PC-3 (cell line): Measurements from ENCODE around the gene IL4. TPM values are rescaled to one million over a fixed set of nuclear protein-coding genes. Genes with fewer than 3 reads are reported as not detected.

Experiments
- ATAC-seq: fragments of 200-7000 bp; cut with Tn5 transposase; 2 replicates; pipeline ENCODE4 v1.9.1; 2020; ENCODE audit warnings: mild to moderate bottlenecking, moderate library complexity
- BruUV-seq: library from RNA; stranded (reverse); fragments of 400-500 nt; replicated peaks from 2 replicates; lab custom pipeline; 2021; lab: Mats Ljungman, UMichigan
- CTCF ChIA-PET: fragments of 300-600 bp; sonication (Branson Sonifier 250); formaldehyde crosslinking; loops from one replicate; lab custom pipeline; 2022; ENCODE audit warnings: antibody characterized with exemption; lab: Charles Lee
- POLR2A ChIA-PET: fragments of 300-600 bp; sonication (Branson Sonifier 250); formaldehyde crosslinking; loops from one replicate; lab custom pipeline; 2022; ENCODE audit warnings: antibody characterized with exemption; ENCODE audit not compliant: unreplicated experiment; lab: Charles Lee
- DNase-seq: peaks from one replicate; pipeline ENCODE4 v3.0.0-alpha.2; 2015
- H2AFZ ChIP-seq: fragments of 300-600 bp; sonication (generic); 2 replicates; pipeline ENCODE4 v1.6.0; 2016; ENCODE audit warnings: antibody characterized with exemption, low read length
- H3F3A ChIP-seq: fragments of 300-600 bp; sonication (generic); one replicate; pipeline ENCODE4 v1.6.0; 2017; ENCODE audit warnings: antibody characterized with exemption, low read length, control low read depth, mild to moderate bottlenecking; ENCODE audit not compliant: unreplicated experiment
- H3K27ac ChIP-seq: fragments of 300-600 bp; sonication (generic); 2 replicates; pipeline ENCODE4 v1.5.1; 2016; ENCODE audit warnings: mild to moderate bottlenecking, low read length
- H3K27me3 ChIP-seq: fragments of 300-600 bp; sonication (generic); 2 replicates; pipeline ENCODE4 v1.6.1; 2016; ENCODE audit warnings: low read length, mixed read lengths
- H3K36me3 ChIP-seq: fragments of 300-600 bp; sonication (generic); 2 replicates; pipeline ENCODE4 v1.6.1; 2016; ENCODE audit warnings: low read depth, mixed run types, low read length, mixed read lengths
- H3K4me1 ChIP-seq: fragments of 300-600 bp; sonication (generic); 2 replicates; pipeline ENCODE4 v1.5.1; 2016; ENCODE audit warnings: low read length; ENCODE audit not compliant: insufficient read depth
- H3K4me2 ChIP-seq: fragments of 300-600 bp; sonication (generic); 2 replicates; pipeline ENCODE4 v1.6.0; 2016; ENCODE audit warnings: low read length
- H3K4me3 ChIP-seq: fragments of 300-600 bp; sonication (generic); 2 replicates; pipeline ENCODE4 v1.5.1; 2016; ENCODE audit warnings: mild to moderate bottlenecking, low read length, mixed read lengths
- H3K79me2 ChIP-seq: fragments of 300-600 bp; sonication (generic); 2 replicates; pipeline ENCODE4 v1.6.1; 2017; ENCODE audit warnings: low read length, mixed read lengths
- H3K9ac ChIP-seq: fragments of 300-600 bp; sonication (generic); 2 replicates; pipeline ENCODE4 v1.6.0; 2016; ENCODE audit warnings: mild to moderate bottlenecking, low read length
- H3K9me2 ChIP-seq: fragments of 300-600 bp; sonication (generic); replicated peaks from 2 replicates; pipeline ENCODE4 v1.6.1; 2016; ENCODE audit warnings: mixed run types, low read length, mixed read lengths
- H3K9me3 ChIP-seq: fragments of 300-600 bp; sonication (generic); 2 replicates; pipeline ENCODE4 v1.6.1; 2016; ENCODE audit warnings: low read length, mixed read lengths
- H4K20me1 ChIP-seq: fragments of 300-600 bp; sonication (generic); 2 replicates; pipeline ENCODE4 v1.6.1; 2016; ENCODE audit warnings: low read length, mixed read lengths
- CTCF ChIP-seq: fragments of 300-600 bp; sonication (generic); conservative IDR thresholded peaks from 2 replicates; pipeline ENCODE4 v1.5.1; 2017; ENCODE audit warnings: antibody characterized with exemption, low read depth, mild to moderate bottlenecking, low read length
- EZH2 ChIP-seq: fragments of 300-600 bp; sonication (generic); IDR thresholded peaks from one replicate; pipeline ENCODE4 v1.6.1; 2017; ENCODE audit warnings: antibody characterized with exemption, mild to moderate bottlenecking, low read length; ENCODE audit not compliant: unreplicated experiment
- EZH2phosphoT487 ChIP-seq: fragments of 300-600 bp; sonication (generic); IDR thresholded peaks from 2 replicates; pipeline ENCODE4 v1.6.1; 2018; ENCODE audit warnings: mild to moderate bottlenecking, antibody characterized with exemption, low read length, borderline replicate concordance
- intact Hi-C: fragments of 100-400 bp; cut with micrococcal nuclease; formaldehyde crosslinking; loops from 2 replicates; pipeline ENCODE4 v1.9.0; 2023
- total RNA-seq: library from RNA; depleted of rRNA; stranded (reverse); fragments of >200 nt; gene quantifications from 2 replicates; pipeline ENCODE4 v1.2.3, GENCODE V29; 2014

IL4 gene
- total RNA-seq, 1 experiment from 2014 or later = not detected

GRCh38 chr5:132677682-132678400, 4.1 kb downstream of the IL4 start:
- Histone ChIP-seq H3K4me2 (peak overlapping the region; percentile 15; the same call in 1 of the 2 replicates), H3K27ac (no peak overlapping the region), H3F3A (no peaks in the 10 kb centered on the region), H3K9me2 (no peaks in the 10 kb centered on the region), H3K36me3 (no peaks in the 10 kb centered on the region), H3K9ac (no peak overlapping the region), H3K4me1 (peaks cover 42% of the 10 kb centered on the region), H4K20me1 (no peaks in the 10 kb centered on the region), H3K79me2 (no peaks in the 10 kb centered on the region), H3K4me3 (no peak overlapping the region), H3K9me3 (no peaks in the 10 kb centered on the region), H2AFZ (no peak overlapping the region), H3K27me3 (no peaks in the 10 kb centered on the region)
- intact Hi-C loops = loop anchor here (1.0 kb wide), 1 partner anchor 86 kb away; no protein-coding TSS in a partner anchor
- ChIA-PET POLR2A (no interaction called here), CTCF (interaction anchor here (0.6 to 1.0 kb wide), 2 partner anchors 86 to 121 kb away, joined by 3 read pairs; partner anchors contain the start of gene RAD50)
- BruUV-seq = no TSS peak
- ATAC-seq = no peak
- no peak for TF ChIP-seq EZH2phosphoT487
- DNase-seq = no peak

GRCh38 chr5:132678735-132679134, 4.9 kb downstream of the IL4 start:
- Histone ChIP-seq H3K4me3 (no peak overlapping the region), H3K27ac (no peak overlapping the region), H3K4me1 (peaks cover 41% of the 10 kb centered on the region), H3K9ac (no peak overlapping the region), H3K4me2 (no peak overlapping the region), H2AFZ (no peak overlapping the region), H3K27me3 (no peaks in the 10 kb centered on the region), H3K79me2 (no peaks in the 10 kb centered on the region), H3K36me3 (no peaks in the 10 kb centered on the region), H3K9me2 (no peaks in the 10 kb centered on the region), H3K9me3 (no peaks in the 10 kb centered on the region), H3F3A (no peaks in the 10 kb centered on the region), H4K20me1 (no peaks in the 10 kb centered on the region)
- BruUV-seq = no TSS peak
- TF ChIP-seq EZH2 = no peak
- TF ChIP-seq EZH2phosphoT487 = no peak
- no peak for TF ChIP-seq CTCF
- CTCF ChIA-PET = no interaction called here
- no peak for ATAC-seq
- DNase-seq = no peak
- intact Hi-C loops = no loop called here
- POLR2A ChIA-PET = no interaction called here

GRCh38 chr5:132679166-132679565, 5.4 kb downstream of the IL4 start:
- Histone ChIP-seq H3K9me2 (no peaks in the 10 kb centered on the region), H3K79me2 (no peaks in the 10 kb centered on the region), H3K4me2 (no peak overlapping the region), H3K9ac (no peak overlapping the region), H3K36me3 (no peaks in the 10 kb centered on the region), H3K4me1 (peaks cover 36% of the 10 kb centered on the region), H3K9me3 (no peaks in the 10 kb centered on the region), H3K27me3 (no peaks in the 10 kb centered on the region), H3K4me3 (no peak overlapping the region), H3K27ac (no peak overlapping the region), H2AFZ (no peak overlapping the region), H4K20me1 (no peaks in the 10 kb centered on the region), H3F3A (no peaks in the 10 kb centered on the region)
- intact Hi-C loops = no loop called here
- CTCF ChIA-PET = interaction anchor here (0.7 kb wide), 1 partner anchor 137 kb away, joined by 4 read pairs; no protein-coding TSS in a partner anchor
- no TSS peak for BruUV-seq
- DNase-seq (no peak), ATAC-seq (no peak)
- TF ChIP-seq EZH2 (no peak), CTCF (no peak), EZH2phosphoT487 (no peak)
- POLR2A ChIA-PET = no interaction called here
